CD14-positive monocyte (primary cell): ENCODE results near the gene CCDC169. TPM values are rescaled to one million over a fixed set of nuclear protein-coding genes. Genes with fewer than 3 reads are reported as not detected.

Experiments
- DNase-seq, 3 donors: peaks; one replicate each; pipeline ENCODE4 v3.0.0-alpha.2; 2011 to 2022
- H2AFZ ChIP-seq: 2 replicates; pipeline ENCODE4 v1.6.0; 2012; ENCODE audit warnings: mild to moderate bottlenecking, low read depth, low read length, inconsistent platforms; ENCODE audit not compliant: insufficient read depth, poor library complexity, severe bottlenecking
- H3K27ac ChIP-seq, 2 donors: 1 replicate in 1 of 2; 2 replicates in 1 of 2; pipeline ENCODE4 v1.5.1; 2012 to 2013; ENCODE audit warnings: low read length in 2 of 2, control low read depth in 1 of 2, inconsistent platforms in 1 of 2, low read depth in 1 of 2, mild to moderate bottlenecking in 1 of 2
- H3K27me3 ChIP-seq, 2 donors: one replicate each; pipeline versions ENCODE4 v1.6.0 to v1.6.1; 2011 to 2013; ENCODE audit warnings: low read length in 2 of 2; ENCODE audit not compliant: control insufficient read depth in 2 of 2, insufficient read depth in 2 of 2
- H3K36me3 ChIP-seq, 2 donors: replicated peaks in 1 of 2; 1 replicate in 1 of 2; 2 replicates in 1 of 2; pipeline versions ENCODE4 v1.5.1 to v1.6.1; 2012 to 2013; ENCODE audit warnings: low read length in 2 of 2, control low read depth in 1 of 2, inconsistent platforms in 1 of 2, mild to moderate bottlenecking in 1 of 2; ENCODE audit not compliant: insufficient read depth in 2 of 2, control insufficient read depth in 1 of 2
- H3K4me1 ChIP-seq, 2 donors: 1 replicate in 1 of 2; 2 replicates in 1 of 2; pipeline versions ENCODE4 v1.5.1 to v1.6.1; 2012 to 2013; ENCODE audit warnings: low read length in 2 of 2, control low read depth in 1 of 2, inconsistent platforms in 1 of 2, mild to moderate bottlenecking in 1 of 2, moderate library complexity in 1 of 2; ENCODE audit not compliant: insufficient read depth in 2 of 2, control insufficient read depth in 1 of 2
- H3K4me2 ChIP-seq: replicated peaks from 2 replicates; pipeline ENCODE3; 2012; ENCODE audit warnings: low read length, moderate library complexity, mild to moderate bottlenecking; ENCODE audit not compliant: poor library complexity, severe bottlenecking; ENCODE audit errors: extremely low read depth
- H3K4me3 ChIP-seq, 3 experiments: fragments of 200-600 bp in 1 of 3; sonication (generic) in 1 of 3; replicated peaks in 1 of 3; 1 replicate in 2 of 3; 2 replicates in 1 of 3; pipeline ENCODE4 v1.5.1; 2011 to 2013; ENCODE audit warnings: low read length in 3 of 3, mild to moderate bottlenecking in 3 of 3, control low read depth in 2 of 3, low read depth in 2 of 3, inconsistent platforms in 1 of 3, moderate library complexity in 1 of 3
- H3K79me2 ChIP-seq: 2 replicates; pipeline ENCODE4 v1.6.0; 2012; ENCODE audit warnings: mild to moderate bottlenecking, control low read depth, inconsistent platforms, low read length, moderate library complexity; ENCODE audit not compliant: insufficient read depth
- H3K9ac ChIP-seq: 2 replicates; pipeline ENCODE4 v1.6.0; 2017; ENCODE audit warnings: low read length, mild to moderate bottlenecking; ENCODE audit not compliant: insufficient read depth, poor library complexity, severe bottlenecking
- H3K9me3 ChIP-seq, 2 donors: replicated peaks in 1 of 2; 1 replicate in 1 of 2; 2 replicates in 1 of 2; pipeline versions ENCODE4 v1.5.1 to v1.6.1; 2012 to 2013; ENCODE audit warnings: low read length in 2 of 2, control low read depth in 1 of 2; ENCODE audit not compliant: control insufficient read depth in 1 of 2, insufficient read depth in 1 of 2
- H4K20me1 ChIP-seq: 2 replicates; pipeline ENCODE4 v1.6.0; 2012; ENCODE audit warnings: mild to moderate bottlenecking, low read length, control low read depth, moderate library complexity; ENCODE audit not compliant: insufficient read depth
- H3K27ac Mint-ChIP-seq, 7 donors: one replicate each; pipeline ENCODE4 v1.8.0; 2020; ENCODE audit warnings: mild to moderate bottlenecking in 7 of 7, mixed read lengths in 7 of 7, moderate library complexity in 6 of 7, inconsistent platforms in 2 of 7
- H3K27me3 Mint-ChIP-seq, 3 donors: one replicate each; pipeline ENCODE4 v1.8.0; 2021 to 2022; ENCODE audit warnings: low read depth in 3 of 3, mild to moderate bottlenecking in 3 of 3, mixed read lengths in 3 of 3, moderate library complexity in 3 of 3, inconsistent platforms in 1 of 3
- H3K36me3 Mint-ChIP-seq, 2 donors: one replicate each; pipeline ENCODE4 v1.8.0; 2020; ENCODE audit warnings: mixed read lengths in 2 of 2, inconsistent platforms in 1 of 2, mild to moderate bottlenecking in 1 of 2
- H3K4me1 Mint-ChIP-seq: one replicate; pipeline ENCODE4 v1.8.0; 2020; ENCODE audit warnings: mild to moderate bottlenecking, mixed read lengths
- H3K4me3 Mint-ChIP-seq, 2 donors: one replicate each; pipeline ENCODE4 v1.8.0; 2020; ENCODE audit warnings: mild to moderate bottlenecking in 2 of 2, mixed read lengths in 2 of 2, moderate library complexity in 1 of 2
- H3K9me3 Mint-ChIP-seq, 7 donors: one replicate each; pipeline ENCODE4 v1.8.0; 2020 to 2022; ENCODE audit warnings: mixed read lengths in 7 of 7, mild to moderate bottlenecking in 6 of 7, moderate library complexity in 6 of 7, inconsistent platforms in 2 of 7
- CTCF ChIP-seq: fragments of 200-600 bp; IDR thresholded peaks from one replicate; pipeline ENCODE4 v1.8.0; 2022; ENCODE audit warnings: antibody characterized with exemption, mild to moderate bottlenecking
- WGBS: methylation state at CpG from one replicate; pipeline ENCODE4 v1.1.5; 2013; ENCODE audit warnings: missing lambda C conversion rate; ENCODE audit not compliant: insufficient coverage; 5-methylcytosine and 5-hydroxymethylcytosine counted together
- intact Hi-C, 2 donors: fragments of 100-400 bp; cut with micrococcal nuclease; formaldehyde crosslinking; loops; one replicate each; pipeline versions ENCODE4 v1.15.0 to v1.15.1; 2023
- polyA plus RNA-seq, 3 donors: library from polyadenylated mRNA; depleted of rRNA in 1 of 3; unstranded in 2 of 3; stranded (reverse) in 1 of 3; fragments of 300-500 nt in 2 of 3; fragments of >200 nt in 1 of 3; fragmentation: Illumina TruSeq in 2 of 3; gene quantifications; 1 replicate in 2 of 3; 2 replicates in 1 of 3; pipeline ENCODE4 v1.2.3, GENCODE V29; 2012 to 2021

CCDC169 gene
- polyA plus RNA-seq, 3 donors: 0.03 TPM; not detected in 2

- no peak overlapping the region for H3K9ac ChIP-seq
- H3K36me3 ChIP-seq: no peaks in the 10 kb centered on the region
- no peaks in the 10 kb centered on the region for H3K27me3 ChIP-seq
- no peaks in the 10 kb centered on the region for H3K79me2 ChIP-seq
- Mint-ChIP-seq H3K4me3 (no peak overlapping the region), H3K36me3 (no peaks in the 10 kb centered on the region), H3K4me1 (peaks cover 9% of the 10 kb centered on the region), H3K27ac (no peak overlapping the region), H3K9me3 (peaks cover 0 to 9% (median 2%) of the 10 kb centered on the region in 7 donors), H3K27me3 (peaks cover 0 to 1% (median 0%) of the 10 kb centered on the region in 3 donors)
- peaks cover 0 to 3% of the 10 kb centered on the region in 2 donors for H3K9me3 ChIP-seq
- no peaks in the 10 kb centered on the region for H4K20me1 ChIP-seq
- no peak overlapping the region for H3K4me2 ChIP-seq
- no peak overlapping the region for H3K4me3 ChIP-seq
- intact Hi-C loops: no loop called here
- no peak overlapping the region for H3K27ac ChIP-seq
- peaks cover 0 to 8% of the 10 kb centered on the region in 2 donors for H3K4me1 ChIP-seq
- H2AFZ ChIP-seq: no peak overlapping the region
- no peak for DNase-seq
- no peak for TF ChIP-seq CTCF
Measured at GRCh38 chr13:36248700-36249099, 48.9 kb downstream of the CCDC169 start.

DNA sequence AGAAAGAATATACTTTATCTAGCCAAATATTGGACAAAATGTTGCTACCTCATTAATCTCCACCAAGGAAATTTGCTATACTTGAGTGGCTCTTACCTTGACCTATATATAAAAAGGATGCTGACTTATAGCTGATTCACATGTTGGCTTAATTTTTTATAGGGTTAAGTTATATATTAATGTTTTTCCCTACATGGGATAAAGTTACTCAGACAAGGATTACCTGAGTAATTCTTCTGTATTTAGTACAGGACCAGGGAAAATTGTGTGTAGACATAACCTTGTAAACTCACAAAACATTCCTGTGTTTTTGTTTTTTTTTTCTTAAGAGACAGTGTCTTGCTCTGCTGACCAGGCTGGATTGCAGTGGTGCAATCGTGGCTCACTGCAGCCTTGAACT is 52.6 kb downstream of the CCDC169 start:
- no peak overlapping the region for H2AFZ ChIP-seq
- H3K9me3 ChIP-seq: peaks cover 3 to 4% of the 10 kb centered on the region in 2 donors
- H3K9ac ChIP-seq: no peak overlapping the region
- H4K20me1 ChIP-seq: no peaks in the 10 kb centered on the region
- no peaks in the 10 kb centered on the region for H3K4me1 ChIP-seq
- 89% methylated on average over 1 of the region's 1 CpG for WGBS
- H3K4me1 Mint-ChIP-seq: no peaks in the 10 kb centered on the region
- H3K27me3 Mint-ChIP-seq: peaks cover 0 to 3% (median 0%) of the 10 kb centered on the region in 3 donors
- no peak overlapping the region for H3K27ac Mint-ChIP-seq
- no peak for TF ChIP-seq CTCF
- H3K4me3 ChIP-seq: no peak overlapping the region
- DNase-seq: no peak
- H3K27ac ChIP-seq: no peak overlapping the region
- no peak overlapping the region for H3K4me3 Mint-ChIP-seq
- H3K9me3 Mint-ChIP-seq: peaks cover 2 to 13% (median 3%) of the 10 kb centered on the region in 7 donors
- H3K36me3 ChIP-seq: no peaks in the 10 kb centered on the region
- H3K36me3 Mint-ChIP-seq: no peaks in the 10 kb centered on the region
- H3K4me2 ChIP-seq: no peak overlapping the region
- no peaks in the 10 kb centered on the region for H3K27me3 ChIP-seq
- intact Hi-C loops: no loop called here
- no peaks in the 10 kb centered on the region for H3K79me2 ChIP-seq
